PFSK-1 (cell line): Measurements from ENCODE around the gene OTOP2.

Source experiments
- FOXP2 ChIP-seq: optimal IDR thresholded peaks from 2 replicates; pipeline ENCODE3; 2011; ENCODE audit warnings: borderline replicate concordance, control low read depth, inconsistent platforms; ENCODE audit not compliant: insufficient read depth; ENCODE audit errors: extremely low read length, extremely low read depth
- POLR2AphosphoS5 ChIP-seq: IDR thresholded peaks from 2 replicates; pipeline ENCODE4 v1.6.1; 2012; ENCODE audit warnings: low read depth, mild to moderate bottlenecking, control low read depth, low read length, moderate library complexity
- REST ChIP-seq, 2 experiments: IDR thresholded peaks; 2 replicates each; pipeline versions ENCODE4 v1.6.1 to v1.8.0; 2011 to 2012; ENCODE audit warnings: low read depth in 2 of 2, low read length in 2 of 2, control low read depth in 1 of 2, inconsistent platforms in 1 of 2, mild to moderate bottlenecking in 1 of 2, moderate library complexity in 1 of 2; ENCODE audit not compliant: insufficient read depth in 1 of 2
- SIN3A ChIP-seq: IDR thresholded peaks from 2 replicates; pipeline ENCODE4 v1.6.1; 2012; ENCODE audit warnings: mild to moderate bottlenecking, low read length, moderate library complexity, borderline replicate concordance; ENCODE audit not compliant: insufficient read depth
- TAF1 ChIP-seq: IDR thresholded peaks from 2 replicates; pipeline ENCODE4 v1.6.1; 2012; ENCODE audit warnings: low read length, control low read depth, borderline replicate concordance; ENCODE audit not compliant: insufficient read depth

OTOP2 gene

GRCh38 chr17:74954665-74955421, 30.8 kb downstream of the OTOP2 start:
- no peak for TF ChIP-seq REST (IDR thresholded peaks at IDR 0.05; ENCODE audit: insufficient read depth in 1 of 2, low read depth in 2 of 2, low read length in 2 of 2)
- TF ChIP-seq SIN3A, result no peak
- TF ChIP-seq TAF1, result no peak
- TF ChIP-seq POLR2AphosphoS5, result no peak
- no peak for TF ChIP-seq FOXP2

DNA sequence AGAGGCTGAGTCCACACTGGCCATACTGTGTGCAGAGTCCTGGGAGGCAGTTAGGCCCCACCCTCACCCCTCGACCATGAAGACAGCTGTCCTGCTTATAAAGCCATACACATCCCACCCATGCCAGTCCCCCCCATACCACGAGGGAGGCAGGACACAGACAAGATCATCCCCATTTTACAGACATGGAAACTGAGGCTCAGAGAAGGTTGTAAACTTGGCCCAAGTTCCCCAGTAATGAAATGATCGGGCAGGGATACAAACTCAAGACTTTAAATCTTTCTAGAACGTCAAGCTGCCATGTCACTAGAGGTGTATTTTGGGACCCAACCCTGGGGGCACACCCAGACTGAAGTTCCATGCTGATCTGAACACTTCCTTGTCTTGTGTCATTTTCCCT, 32.0 kb downstream of the OTOP2 start:
- TF ChIP-seq REST (IDR thresholded peaks at IDR 0.05; ENCODE audit: insufficient read depth in 1 of 2, low read depth in 2 of 2, low read length in 2 of 2), result no peak
- no peak for TF ChIP-seq FOXP2
- TF ChIP-seq SIN3A, result no peak
- no peak for TF ChIP-seq TAF1
- TF ChIP-seq POLR2AphosphoS5, result no peak

- TF ChIP-seq SIN3A (no peak), POLR2AphosphoS5 (no peak), REST (IDR thresholded peaks at IDR 0.05; ENCODE audit: insufficient read depth in 1 of 2, low read depth in 2 of 2, low read length in 2 of 2) (no peak), FOXP2 (peak; percentile 26), TAF1 (no peak)
These were observed 34.1 kb downstream of the OTOP2 start for GRCh38 chr17:74957935-74958740.

DNA sequence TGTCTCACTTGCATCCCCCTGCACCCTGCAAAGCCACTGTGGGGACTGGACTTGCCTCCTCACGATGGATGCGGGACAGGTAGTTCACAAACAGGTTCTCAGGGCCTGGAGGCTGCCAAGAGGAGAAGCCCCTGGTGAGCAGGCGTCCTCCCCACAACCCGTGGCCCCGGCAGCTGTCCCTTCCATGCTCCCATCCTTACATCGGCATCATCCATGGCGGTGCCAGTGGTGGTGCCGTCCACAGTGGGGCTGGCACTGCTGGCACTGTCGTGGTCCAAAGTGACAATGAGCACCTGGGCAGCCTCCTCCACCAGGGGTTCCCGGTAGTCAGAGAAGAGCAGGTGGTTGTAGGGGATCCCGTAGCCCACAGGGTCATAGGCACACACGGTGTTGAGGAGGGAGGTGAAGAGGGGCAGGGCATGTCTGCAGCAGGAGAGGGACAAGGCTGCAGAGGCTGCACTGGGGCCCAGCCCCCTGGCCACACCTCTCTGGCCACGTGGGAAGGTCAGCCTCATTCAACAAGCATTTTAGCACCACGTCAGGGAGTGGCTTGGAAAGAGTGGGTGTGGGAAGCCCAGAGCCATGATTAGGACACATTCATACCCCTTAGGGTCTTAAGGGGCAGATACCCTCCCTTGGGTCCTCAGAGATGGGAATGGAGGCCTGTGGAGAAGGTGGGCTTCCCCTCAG, 35.9 kb downstream of the OTOP2 start:
- no peak for TF ChIP-seq REST (IDR thresholded peaks at IDR 0.05; ENCODE audit: insufficient read depth in 1 of 2, low read depth in 2 of 2, low read length in 2 of 2)
- no peak for TF ChIP-seq FOXP2
- no peak for TF ChIP-seq SIN3A
- no peak for TF ChIP-seq POLR2AphosphoS5
- no peak for TF ChIP-seq TAF1
